Measurements from ENCODE around the gene RRP1B.
A peak's percentile ranks its signal among the peaks of the same experiment; 100 is the strongest.

RRP1B gene

GRCh38 chr21:43658088-43658741 is 1.1 kb upstream of the RRP1B start:
- DNase-seq (ENCODE audit: low read depth) = no peak
- no peak overlapping the region for H3K4me3 ChIP-seq (ENCODE audit: low read depth, low read length)
- TF ChIP-seq CTCF (IDR thresholded peaks at IDR 0.05; ENCODE audit: low read depth, low read length, missing control alignments) = no peak

- H3K4me3 ChIP-seq (ENCODE audit: low read depth, low read length) = peak overlapping the region; percentile 93; the same call in 1 of the 2 replicates
- no peak for TF ChIP-seq CTCF (IDR thresholded peaks at IDR 0.05; ENCODE audit: low read depth, low read length, missing control alignments)
- DNase-seq (ENCODE audit: low read depth) = no peak
Measured at GRCh38 chr21:43658769-43659135, 608 bp upstream of the RRP1B start.

GRCh38 chr21:43662286-43662685 is 2.9 kb downstream of the RRP1B start:
- no peak overlapping the region for H3K4me3 ChIP-seq (ENCODE audit: low read depth, low read length)
- no peak for TF ChIP-seq CTCF (IDR thresholded peaks at IDR 0.05; ENCODE audit: low read depth, low read length, missing control alignments)
- no peak for DNase-seq (ENCODE audit: low read depth)

GRCh38 chr21:43663033-43663432 is 3.7 kb downstream of the RRP1B start:
- H3K4me3 ChIP-seq (ENCODE audit: low read depth, low read length) = no peak overlapping the region
- no peak for TF ChIP-seq CTCF (IDR thresholded peaks at IDR 0.05; ENCODE audit: low read depth, low read length, missing control alignments)
- DNase-seq (ENCODE audit: low read depth) = no peak

GRCh38 chr21:43664358-43664757 is 5.0 kb downstream of the RRP1B start:
- no peak for DNase-seq (ENCODE audit: low read depth)
- H3K4me3 ChIP-seq (ENCODE audit: low read depth, low read length) = no peak overlapping the region
- TF ChIP-seq CTCF (IDR thresholded peaks at IDR 0.05; ENCODE audit: low read depth, low read length, missing control alignments) = no peak

- DNase-seq (ENCODE audit: low read depth) = no peak
- no peak overlapping the region for H3K4me3 ChIP-seq (ENCODE audit: low read depth, low read length)
- no peak for TF ChIP-seq CTCF (IDR thresholded peaks at IDR 0.05; ENCODE audit: low read depth, low read length, missing control alignments)
Measured at GRCh38 chr21:43665879-43666278, 6.5 kb downstream of the RRP1B start.

GRCh38 chr21:43667191-43667904 is 8.0 kb downstream of the RRP1B start:
- DNase-seq (ENCODE audit: low read depth) = no peak
- no peak for TF ChIP-seq CTCF (IDR thresholded peaks at IDR 0.05; ENCODE audit: low read depth, low read length, missing control alignments)

More at GRCh38 chr21:43667191-43667904, 8.0 kb downstream of the RRP1B start:
- H3K4me3 ChIP-seq (ENCODE audit: low read depth, low read length) = no peak overlapping the region

All from GM12864 (cell line).